ENCODE results near the gene ZNF236. TPM values are rescaled to one million over a fixed set of nuclear protein-coding genes. Genes with fewer than 3 reads are reported as not detected.

Gene ZNF236
- total RNA-seq, 1 donor from 2014 or later: 27.4 TPM

DNA sequence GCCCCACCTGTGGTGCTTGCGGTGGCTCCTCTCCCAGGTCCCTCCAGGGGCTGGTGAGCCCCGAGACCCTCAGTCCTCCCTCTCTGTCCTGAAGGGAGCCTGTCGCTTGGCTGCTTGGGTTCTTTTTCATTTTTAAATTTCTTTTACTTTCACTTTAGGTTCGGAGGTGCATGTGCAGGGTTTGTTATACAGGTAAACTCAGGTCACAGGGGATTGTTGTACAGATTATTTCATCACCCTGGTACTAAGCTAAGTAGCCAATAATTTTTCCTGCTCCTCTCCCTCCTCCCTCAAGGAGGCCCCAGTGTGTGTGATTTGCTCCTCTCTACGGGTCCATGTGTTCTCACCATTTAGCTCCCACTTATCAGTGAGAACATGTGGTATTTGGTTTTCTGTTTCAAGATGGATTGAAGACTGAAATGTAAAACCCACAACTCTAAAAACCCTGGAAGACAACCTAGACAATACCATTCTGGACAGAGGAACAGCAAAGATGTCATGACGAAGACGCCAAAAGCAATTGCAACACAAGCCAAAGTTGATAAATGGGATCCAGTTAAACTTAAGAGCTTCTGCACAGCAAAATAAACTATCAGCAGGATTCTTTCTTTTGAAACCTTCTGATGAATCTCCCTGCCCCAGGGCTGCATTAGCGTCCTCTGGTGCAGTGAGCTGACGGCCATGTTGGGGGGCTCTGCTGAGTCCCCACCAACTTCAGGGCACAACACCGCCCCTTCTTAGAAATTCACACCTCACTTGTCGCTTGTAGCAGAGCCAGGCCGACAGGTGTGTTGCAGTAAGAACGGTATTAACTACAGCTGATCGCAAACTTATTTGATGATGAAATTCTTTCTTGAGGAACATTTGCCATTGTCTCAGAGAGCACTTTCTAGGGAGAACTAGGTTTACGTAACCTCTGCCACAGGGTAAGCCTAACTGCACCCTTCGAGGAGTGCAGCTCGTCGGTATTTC is 135.3 kb downstream of the ZNF236 start:
- no peak for DNase-seq
- H3K4me1 Mint-ChIP-seq: peaks cover 2% of the 10 kb centered on the region
- ChIA-PET CTCF (interaction anchor here (9.9 kb wide), 1 partner anchor 25 kb away, joined by 94 read pairs; no protein-coding TSS in a partner anchor), POLR2A (interaction anchor here (1.3 kb wide), 2 partner anchors 9 to 23 kb away, joined by 3 read pairs; no protein-coding TSS in a partner anchor)
- H3K27me3 Mint-ChIP-seq: no peaks in the 10 kb centered on the region
- peaks cover 86% of the 10 kb centered on the region for H3K36me3 Mint-ChIP-seq (ENCODE audit: low read depth)
- no peak overlapping the region for H3K4me3 Mint-ChIP-seq
- TF ChIP-seq, protein P1, sequence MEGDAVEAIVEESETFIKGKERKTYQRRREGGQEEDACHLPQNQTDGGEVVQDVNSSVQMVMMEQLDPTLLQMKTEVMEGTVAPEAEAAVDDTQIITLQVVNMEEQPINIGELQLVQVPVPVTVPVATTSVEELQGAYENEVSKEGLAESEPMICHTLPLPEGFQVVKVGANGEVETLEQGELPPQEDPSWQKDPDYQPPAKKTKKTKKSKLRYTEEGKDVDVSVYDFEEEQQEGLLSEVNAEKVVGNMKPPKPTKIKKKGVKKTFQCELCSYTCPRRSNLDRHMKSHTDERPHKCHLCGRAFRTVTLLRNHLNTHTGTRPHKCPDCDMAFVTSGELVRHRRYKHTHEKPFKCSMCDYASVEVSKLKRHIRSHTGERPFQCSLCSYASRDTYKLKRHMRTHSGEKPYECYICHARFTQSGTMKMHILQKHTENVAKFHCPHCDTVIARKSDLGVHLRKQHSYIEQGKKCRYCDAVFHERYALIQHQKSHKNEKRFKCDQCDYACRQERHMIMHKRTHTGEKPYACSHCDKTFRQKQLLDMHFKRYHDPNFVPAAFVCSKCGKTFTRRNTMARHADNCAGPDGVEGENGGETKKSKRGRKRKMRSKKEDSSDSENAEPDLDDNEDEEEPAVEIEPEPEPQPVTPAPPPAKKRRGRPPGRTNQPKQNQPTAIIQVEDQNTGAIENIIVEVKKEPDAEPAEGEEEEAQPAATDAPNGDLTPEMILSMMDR (IDR thresholded peaks at IDR 0.05): no peak
- H3K9me3 Mint-ChIP-seq: no peaks in the 10 kb centered on the region
- intact Hi-C loops (cut with micrococcal nuclease): no loop called here
- ATAC-seq (ENCODE audit: low read depth): no peak
- H3K27ac Mint-ChIP-seq: no peak overlapping the region

DNA sequence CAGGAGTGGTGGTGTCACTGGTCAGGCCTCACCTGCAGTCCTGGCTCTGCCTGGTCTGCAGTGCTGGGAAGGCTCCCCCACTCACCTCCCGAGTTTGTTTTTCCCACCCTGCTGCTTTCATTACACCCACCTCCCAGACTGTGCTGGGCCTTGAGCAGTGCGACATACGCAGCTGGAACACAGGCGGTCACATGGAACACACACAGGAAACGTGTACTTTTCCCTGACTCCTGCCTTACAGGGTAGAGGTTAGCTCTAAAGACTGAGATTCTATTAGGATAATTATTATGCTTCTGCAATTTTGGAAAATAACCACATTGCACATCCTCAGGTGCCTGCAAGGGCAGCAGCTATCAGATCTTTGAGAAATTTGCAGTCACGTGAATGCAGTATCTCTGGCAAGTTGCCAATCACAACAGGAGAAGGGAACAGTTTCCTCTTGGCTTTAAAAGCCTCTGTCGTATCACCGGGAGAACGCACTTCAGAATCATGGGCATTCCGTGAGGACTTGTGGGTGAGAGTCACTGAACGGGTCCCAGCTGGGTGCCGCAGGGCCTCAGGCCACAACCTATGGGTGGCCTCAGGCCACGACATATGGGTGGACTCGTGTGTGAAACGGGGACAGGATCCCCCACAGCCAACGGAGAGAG is 136.5 kb downstream of the ZNF236 start:
- DNase-seq: no peak

DNA sequence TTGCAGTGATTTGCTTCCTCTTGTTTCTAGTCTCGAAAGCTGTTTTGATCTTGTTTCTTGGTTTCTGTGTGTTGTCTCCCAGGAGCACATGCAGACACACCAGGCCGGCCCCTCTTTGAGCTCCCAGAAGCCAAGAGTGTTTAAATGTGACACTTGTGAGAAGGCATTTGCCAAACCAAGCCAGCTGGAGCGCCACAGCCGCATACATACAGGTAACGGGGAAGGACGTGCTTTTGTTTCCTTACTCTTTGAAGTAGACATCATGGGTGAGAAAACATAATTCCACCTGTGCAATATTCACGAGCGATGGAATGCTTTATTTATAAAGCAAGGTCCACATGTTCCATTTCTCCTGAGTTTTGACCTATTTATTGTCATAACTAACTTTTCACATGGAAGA is 137.2 kb downstream of the ZNF236 start:
- DNase-seq (no peak), ATAC-seq (ENCODE audit: low read depth) (no peak)
- H3K4me1 Mint-ChIP-seq: peaks cover 2% of the 10 kb centered on the region
- H3K9me3 Mint-ChIP-seq: no peaks in the 10 kb centered on the region
- CTCF ChIA-PET: interaction anchor here (1.7 to 9.9 kb wide), 2 partner anchors 23 to 252 kb away, joined by 6 to 94 read pairs; no protein-coding TSS in a partner anchor
- H3K27me3 Mint-ChIP-seq: no peaks in the 10 kb centered on the region
- POLR2A ChIA-PET: interaction anchor here (0.8 to 1.3 kb wide), 2 partner anchors 22 to 37 kb away, joined by 4 to 7 read pairs; no protein-coding TSS in a partner anchor
- no peak overlapping the region for H3K4me3 Mint-ChIP-seq
- H3K27ac Mint-ChIP-seq: peak overlapping the region; percentile 39
- peaks cover 80% of the 10 kb centered on the region for H3K36me3 Mint-ChIP-seq (ENCODE audit: low read depth)
- intact Hi-C loops (cut with micrococcal nuclease): loop anchor here (5.0 kb wide), 1 partner anchor 137 kb away; the partner anchor contains the start of gene ZNF236
- TF ChIP-seq, protein P1 (IDR thresholded peaks at IDR 0.05): no peak

More for the DNA sequence above, 136.5 kb downstream of the ZNF236 start:
- H3K9me3 Mint-ChIP-seq: no peaks in the 10 kb centered on the region
- no peak overlapping the region for H3K4me3 Mint-ChIP-seq
- CTCF ChIA-PET: interaction anchor here (9.9 kb wide), 1 partner anchor 24 kb away, joined by 94 read pairs; no protein-coding TSS in a partner anchor
- POLR2A ChIA-PET: interaction anchor here (1.3 kb wide), 2 partner anchors 8 to 22 kb away, joined by 3 read pairs; no protein-coding TSS in a partner anchor
- ATAC-seq (ENCODE audit: low read depth): no peak
- peaks cover 84% of the 10 kb centered on the region for H3K36me3 Mint-ChIP-seq (ENCODE audit: low read depth)
- TF ChIP-seq, protein P1 (IDR thresholded peaks at IDR 0.05): no peak
- H3K4me1 Mint-ChIP-seq: peaks cover 2% of the 10 kb centered on the region
- intact Hi-C loops (cut with micrococcal nuclease): no loop called here
- H3K27me3 Mint-ChIP-seq: no peaks in the 10 kb centered on the region
- no peak overlapping the region for H3K27ac Mint-ChIP-seq

DNA sequence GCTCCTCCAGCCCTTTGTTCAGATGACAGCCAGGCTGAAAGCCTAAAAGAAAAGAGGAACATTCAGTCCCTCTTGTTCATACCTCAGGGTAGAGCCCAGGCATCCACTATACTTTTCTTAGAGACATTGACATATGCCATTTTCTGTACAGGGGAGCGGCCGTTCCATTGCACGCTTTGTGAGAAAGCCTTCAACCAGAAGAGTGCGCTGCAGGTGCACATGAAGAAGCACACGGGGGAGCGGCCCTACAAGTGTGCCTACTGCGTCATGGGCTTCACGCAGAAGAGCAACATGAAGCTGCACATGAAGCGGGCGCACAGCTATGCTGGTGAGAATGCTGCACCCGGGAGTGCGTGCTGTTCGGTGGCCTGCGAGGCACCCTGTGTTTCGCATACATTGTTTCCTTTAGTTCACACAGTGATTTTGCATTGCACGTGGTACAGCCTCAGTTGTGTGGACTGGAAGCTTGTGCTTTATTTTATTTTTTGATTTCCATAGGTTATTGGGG is 138.2 kb downstream of the ZNF236 start:
- H3K27me3 Mint-ChIP-seq: no peaks in the 10 kb centered on the region
- ATAC-seq (ENCODE audit: low read depth) (no peak), DNase-seq (no peak)
- H3K4me1 Mint-ChIP-seq: peaks cover 2% of the 10 kb centered on the region
- intact Hi-C loops (cut with micrococcal nuclease): loop anchor here (5.0 kb wide), 1 partner anchor 138 kb away; the partner anchor contains the start of gene ZNF236
- peak overlapping the region; percentile 15 for H3K27ac Mint-ChIP-seq
- ChIA-PET CTCF (interaction anchor here (0.8 to 9.9 kb wide), 4 partner anchors 22 to 251 kb away, joined by 3 to 94 read pairs (median 5); no protein-coding TSS in a partner anchor), POLR2A (interaction anchor here (1.3 kb wide), 1 partner anchor 21 kb away, joined by 4 read pairs; no protein-coding TSS in a partner anchor)
- H3K4me3 Mint-ChIP-seq: no peak overlapping the region
- H3K36me3 Mint-ChIP-seq (ENCODE audit: low read depth): peaks cover 76% of the 10 kb centered on the region
- no peaks in the 10 kb centered on the region for H3K9me3 Mint-ChIP-seq
- TF ChIP-seq, protein P1 (IDR thresholded peaks at IDR 0.05): no peak

All from activated B cell treated with CpG ODN at 0.5 μM for 24 hours (primary cell).